AG10803 (cell line): ENCODE results near the gene XXYLT1.

Experiments used
- DNase-seq: peaks from one replicate; pipeline ENCODE4 v3.0.0; 2010; ENCODE audit warnings: low read depth
- H3K4me3 ChIP-seq: 2 replicates; pipeline ENCODE4 v1.5.1; 2011; ENCODE audit warnings: mild to moderate bottlenecking, low read length, control low read depth
- CTCF ChIP-seq: conservative IDR thresholded peaks from 2 replicates; pipeline ENCODE4 v1.5.1; 2011; ENCODE audit warnings: mild to moderate bottlenecking, low read length, control low read depth, inconsistent platforms

Gene XXYLT1

GRCh38 chr3:195214381-195214780, 56.6 kb downstream of the XXYLT1 start:
- H3K4me3 ChIP-seq, result no peak overlapping the region
- DNase-seq, result no peak
- TF ChIP-seq CTCF, result no peak

DNA sequence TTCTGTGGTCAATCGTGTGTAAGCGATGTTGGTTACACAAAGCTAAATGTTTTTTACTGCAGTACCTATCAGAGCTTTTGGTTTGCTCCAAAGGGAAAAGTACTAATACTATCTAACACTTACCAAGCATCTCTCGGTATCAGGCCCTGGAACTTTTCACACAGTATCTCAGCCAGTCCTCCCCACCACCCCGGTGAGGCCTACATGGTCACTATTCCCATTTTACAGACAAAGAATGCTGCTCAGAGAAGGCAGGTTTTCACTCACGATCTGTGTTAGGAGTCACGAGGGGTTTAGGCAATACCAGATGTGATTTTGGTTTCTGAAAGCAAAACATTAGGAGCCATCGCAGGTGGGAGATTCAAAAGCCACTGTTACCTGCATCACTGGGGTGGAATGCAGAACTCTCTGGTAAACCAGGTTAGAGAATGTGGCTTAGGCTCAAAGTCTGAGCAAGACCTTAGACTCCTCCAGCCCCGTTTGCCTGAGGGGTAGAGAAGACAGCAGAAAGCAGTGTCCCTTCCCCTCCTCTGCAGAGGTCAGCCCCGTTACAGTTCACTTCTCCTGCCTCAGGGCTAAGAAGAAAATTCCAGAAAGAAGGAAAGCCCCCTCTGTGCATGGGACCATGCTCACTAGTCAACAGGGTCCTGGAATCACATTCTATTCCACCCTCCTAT, 57.2 kb downstream of the XXYLT1 start:
- no peak overlapping the region for H3K4me3 ChIP-seq
- no peak for DNase-seq

GRCh38 chr3:195212749-195213375, 58.1 kb downstream of the XXYLT1 start:
- H3K4me3 ChIP-seq, result no peak overlapping the region
- DNase-seq, result no peak
- TF ChIP-seq CTCF, result no peak

More for the DNA sequence above, 57.2 kb downstream of the XXYLT1 start:
- no peak for TF ChIP-seq CTCF

GRCh38 chr3:195212033-195212748, 58.8 kb downstream of the XXYLT1 start:
- no peak for TF ChIP-seq CTCF
- no peak overlapping the region for H3K4me3 ChIP-seq
- DNase-seq, result no peak

DNA sequence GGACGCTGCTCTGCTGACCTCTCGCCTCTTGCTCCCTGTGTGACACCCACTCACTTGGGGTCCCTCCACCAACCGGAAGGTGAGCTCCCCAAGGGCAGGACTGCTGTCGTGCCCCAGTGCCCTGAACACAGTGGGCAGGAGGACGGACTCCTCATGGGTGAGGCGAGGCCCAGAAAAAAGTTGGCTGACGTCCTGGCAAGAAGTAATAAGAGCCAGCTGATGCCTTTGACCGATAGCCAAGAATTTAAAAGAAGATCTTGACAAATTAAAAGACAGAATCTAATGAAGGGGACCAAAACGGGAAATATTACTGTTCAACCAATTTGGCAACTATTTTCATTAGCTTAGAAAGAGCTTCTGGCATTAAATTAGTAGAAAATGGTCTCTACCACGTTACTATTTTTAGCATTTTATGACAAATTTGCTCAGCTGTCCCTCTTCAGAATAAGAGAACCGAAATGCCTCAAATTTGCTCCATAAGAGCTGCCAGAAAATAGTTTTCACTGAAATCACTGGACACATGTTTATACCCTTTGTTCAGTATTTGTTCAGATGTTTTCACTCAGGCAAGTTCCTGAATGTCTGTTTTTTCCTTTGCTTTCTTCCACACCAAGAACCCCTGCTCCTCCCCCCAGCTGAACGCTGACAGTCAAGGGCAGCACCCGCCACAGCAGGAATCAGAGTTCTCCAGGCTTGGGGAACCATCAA, 60.5 kb downstream of the XXYLT1 start:
- DNase-seq, result peak; percentile 97
- TF ChIP-seq CTCF, result no peak
- H3K4me3 ChIP-seq, result peak overlapping the region; percentile 48

GRCh38 chr3:195209847-195210265, 61.1 kb downstream of the XXYLT1 start:
- no peak for TF ChIP-seq CTCF
- peak overlapping the region; percentile 48 for H3K4me3 ChIP-seq
- peak; percentile 78 for DNase-seq
